Fibroblast of lung (primary cell): ENCODE data around the gene ANO3. TPM values are rescaled to one million over a fixed set of nuclear protein-coding genes. Genes with fewer than 3 reads are reported as not detected.

Source experiments
- DNase-seq, 2 donors: peaks; one replicate each; pipeline versions ENCODE4 v3.0.0 to v3.0.0-alpha.2; 2010; ENCODE audit warnings: low read depth in 2 of 2
- H2AFZ ChIP-seq: 2 replicates; pipeline ENCODE4 v1.5.1; 2012; ENCODE audit warnings: low read length, control low read depth, inconsistent platforms
- H3K27ac ChIP-seq: 2 replicates; pipeline ENCODE4 v1.5.1; 2011; ENCODE audit warnings: low read length, control low read depth; ENCODE audit not compliant: insufficient read depth
- H3K27me3 ChIP-seq: 2 replicates; pipeline ENCODE4 v1.5.1; 2011; ENCODE audit warnings: mild to moderate bottlenecking, low read length; ENCODE audit not compliant: control insufficient read depth, insufficient read depth
- H3K36me3 ChIP-seq: 2 replicates; pipeline ENCODE4 v1.5.1; 2011; ENCODE audit warnings: low read length; ENCODE audit not compliant: control insufficient read depth, insufficient read depth
- H3K4me1 ChIP-seq: 2 replicates; pipeline ENCODE4 v1.5.1; 2011; ENCODE audit warnings: low read length; ENCODE audit not compliant: control insufficient read depth, insufficient read depth; ENCODE audit errors: extremely low read depth
- H3K4me2 ChIP-seq: 2 replicates; pipeline ENCODE4 v1.5.1; 2011; ENCODE audit warnings: low read length, control low read depth; ENCODE audit not compliant: insufficient read depth; ENCODE audit errors: extremely low read depth
- H3K4me3 ChIP-seq, 4 experiments: fragments of 200-600 bp in 1 of 4; sonication (generic) in 1 of 4; replicated peaks in 1 of 4; 2 replicates each; pipeline ENCODE4 v1.5.1; 2011 to 2016; ENCODE audit warnings: low read length in 4 of 4, low read depth in 3 of 4, mild to moderate bottlenecking in 3 of 4, control low read depth in 2 of 4, inconsistent platforms in 1 of 4, mixed read lengths in 1 of 4; ENCODE audit not compliant: insufficient read depth in 1 of 4; ENCODE audit errors: control extremely low read depth in 1 of 4
- H3K79me2 ChIP-seq: 2 replicates; pipeline ENCODE4 v1.5.1; 2012; ENCODE audit warnings: mild to moderate bottlenecking, low read length, inconsistent platforms; ENCODE audit not compliant: control insufficient read depth, insufficient read depth
- H3K9ac ChIP-seq: 2 replicates; pipeline ENCODE4 v1.5.1; 2011; ENCODE audit warnings: mild to moderate bottlenecking, low read length, control low read depth; ENCODE audit not compliant: insufficient read depth
- H3K9me3 ChIP-seq: 2 replicates; pipeline ENCODE4 v1.5.1; 2012; ENCODE audit warnings: low read depth, low read length; ENCODE audit not compliant: control insufficient read depth, insufficient read depth
- H4K20me1 ChIP-seq: 2 replicates; pipeline ENCODE4 v1.5.1; 2011; ENCODE audit warnings: low read length; ENCODE audit not compliant: control insufficient read depth, insufficient read depth; ENCODE audit errors: extremely low read depth
- CTCF ChIP-seq, 2 donors: IDR thresholded peaks in 1 of 2; conservative IDR thresholded peaks in 1 of 2; 1 replicate in 1 of 2; 2 replicates in 1 of 2; pipeline ENCODE4 v1.5.1; 2011 to 2012; ENCODE audit warnings: low read length in 2 of 2, control low read depth in 1 of 2, inconsistent platforms in 1 of 2, low read depth in 1 of 2, mild to moderate bottlenecking in 1 of 2
- EZH2 ChIP-seq: IDR thresholded peaks from 2 replicates; pipeline ENCODE4 v1.5.1; 2012; ENCODE audit warnings: low read length, control low read depth, mild to moderate bottlenecking; ENCODE audit errors: missing control alignments
- polyA plus RNA-seq, 2 donors: library from polyadenylated mRNA; depleted of rRNA in 1 of 2; stranded (reverse) in 1 of 2; unstranded in 1 of 2; fragments of >200 nt; gene quantifications; 2 replicates each; pipeline ENCODE4 v1.2.1, GENCODE V29; 2011 to 2012; ENCODE audit warnings: missing spikeins in 1 of 2
- total RNA-seq: library from RNA; depleted of rRNA; stranded (reverse); fragments of >200 nt; gene quantifications from 2 replicates; pipeline ENCODE4 v1.2.1, GENCODE V29; 2014

The ANO3 gene
- total and polyA plus RNA-seq, 2 donors (not counting 1 experiment from before 2014, with no cell fraction given) = 2.2 to 5.1 TPM

- Histone ChIP-seq H3K79me2 (no peaks in the 10 kb centered on the region), H3K27ac (no peak overlapping the region), H3K27me3 (no peaks in the 10 kb centered on the region), H2AFZ (no peak overlapping the region), H4K20me1 (no peaks in the 10 kb centered on the region), H3K4me3 (no peak overlapping the region), H3K4me2 (no peak overlapping the region), H3K9ac (no peak overlapping the region), H3K36me3 (no peaks in the 10 kb centered on the region), H3K9me3 (no peaks in the 10 kb centered on the region), H3K4me1 (no peaks in the 10 kb centered on the region)
- no peak for DNase-seq
- TF ChIP-seq EZH2 (no peak), CTCF (conservative IDR thresholded peaks at IDR 0.05 in 1 of 2, IDR thresholded peaks at IDR 0.05 in 1 of 2; ENCODE audit: low read depth in 1 of 2, low read length in 2 of 2) (no peak)
Measured at GRCh38 chr11:26710489-26710888, 378.6 kb downstream of the ANO3 start.

- no peaks in the 10 kb centered on the region for H3K79me2 ChIP-seq
- no peak for TF ChIP-seq CTCF (conservative IDR thresholded peaks at IDR 0.05 in 1 of 2, IDR thresholded peaks at IDR 0.05 in 1 of 2; ENCODE audit: low read depth in 1 of 2, low read length in 2 of 2)
- no peak for TF ChIP-seq EZH2
- H3K27me3 ChIP-seq = no peaks in the 10 kb centered on the region
- no peak overlapping the region for H3K9ac ChIP-seq
- H3K4me1 ChIP-seq = no peaks in the 10 kb centered on the region
- H2AFZ ChIP-seq = no peak overlapping the region
- no peak overlapping the region for H3K4me3 ChIP-seq
- H3K36me3 ChIP-seq = no peaks in the 10 kb centered on the region
- DNase-seq = no peak
- no peak overlapping the region for H3K27ac ChIP-seq
- no peaks in the 10 kb centered on the region for H3K9me3 ChIP-seq
- no peak overlapping the region for H3K4me2 ChIP-seq
- no peaks in the 10 kb centered on the region for H4K20me1 ChIP-seq
Measured at GRCh38 chr11:26712497-26712896, 380.6 kb downstream of the ANO3 start.

Other genes starting within 250 kb of the ANO3 start
- not detected in 2 replicates for gene MUC15, start 240.1 kb downstream of the ANO3 start, total RNA-seq
- not detected in 2 replicates for gene MUC15, start 240.1 kb downstream of the ANO3 start, polyA plus RNA-seq